ENCODE data around the gene PDHX. TPM values are rescaled to one million over a fixed set of nuclear protein-coding genes. Genes with fewer than 3 reads are reported as not detected.
A peak's percentile ranks its signal among the peaks of the same experiment; 100 is the strongest.

The PDHX gene
- total and polyA plus RNA-seq, 2 of the 4 experiments (the other 2 are of a cell fraction), result 19.8 to 26.7 TPM

DNA sequence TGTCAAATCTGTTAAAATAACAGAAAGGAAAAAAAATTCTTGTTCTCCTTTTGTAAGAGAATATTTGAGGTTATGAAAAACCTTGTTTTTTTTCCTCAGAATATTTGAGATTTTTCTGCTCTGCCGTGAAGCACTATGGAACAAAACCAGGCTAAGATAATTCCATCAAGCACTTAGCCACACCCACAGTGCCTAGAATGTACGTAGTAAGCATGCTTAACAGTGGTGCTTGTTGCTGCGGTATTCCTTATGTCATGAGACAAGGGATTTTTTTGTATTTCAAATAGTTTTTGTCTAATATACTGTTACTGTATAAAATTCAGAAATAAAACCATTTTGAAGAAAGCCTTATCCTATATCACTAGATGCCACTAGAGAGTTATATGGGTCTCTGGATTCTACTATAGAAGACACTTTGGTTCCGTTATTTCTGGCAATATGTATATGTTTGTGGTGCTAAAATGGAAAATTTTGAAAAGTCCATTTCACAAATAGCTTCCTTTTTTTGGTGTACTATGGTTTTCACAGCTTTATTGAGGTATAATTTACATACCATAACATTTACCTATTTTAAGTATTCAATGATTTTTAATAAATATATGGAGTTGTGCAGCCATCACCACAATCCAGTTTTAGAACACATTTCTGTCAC lies 23.7 kb downstream of the PDHX start:
- ATAC-seq (ENCODE audit: low read depth) (peak; percentile 57), DNase-seq (peak; percentile 33)
- no peak overlapping the region for H2AFZ ChIP-seq (replicated peaks; ENCODE audit: low read length, poor library complexity)
- no peaks in the 10 kb centered on the region for H4K20me1 ChIP-seq (ENCODE audit: insufficient read depth, low read length)
- in situ Hi-C loops (cut with MboI; ENCODE audit: low sequenced_read_pairs) (no loop called here), dilution Hi-C loops (cut with HindIII; ENCODE audit: low sequenced_read_pairs, unreplicated experiment) (no loop called here), intact Hi-C loops (cut with micrococcal nuclease) (no loop called here)
- H2BK120ac ChIP-seq (ENCODE audit: low read depth, low read length), result peak overlapping the region; percentile 57; the same call in 1 of the 2 replicates
- no peak overlapping the region for H3K27ac ChIP-seq (ENCODE audit: insufficient read depth, low read length)
- peaks cover 24 to 46% of the 10 kb centered on the region in 2 experiments for H3K79me1 ChIP-seq (ENCODE audit: low read depth in 1 of 2, low read length in 2 of 2)
- no peak overlapping the region for H2BK20ac ChIP-seq (ENCODE audit: low read depth, low read length)
- no peak overlapping the region for H3K4me3 ChIP-seq (ENCODE audit: insufficient read depth, low read depth, low read length)
- H4K5ac ChIP-seq (ENCODE audit: low read depth, low read length), result no peak overlapping the region
- H3K4me2 ChIP-seq (ENCODE audit: low read depth, low read length), result no peak overlapping the region
- H2AK5ac ChIP-seq (ENCODE audit: low read depth, low read length), result peak overlapping the region; percentile 54; the same call in 1 of the 2 replicates
- H3K36me3 ChIP-seq (ENCODE audit: control insufficient read depth, insufficient read depth, low read length), result peaks cover 8% of the 10 kb centered on the region
- POLR2A ChIA-PET (ENCODE audit: unreplicated experiment), result interaction anchor here (0.5 kb wide), 1 partner anchor 12 kb away, joined by 9 read pairs; no protein-coding TSS in a partner anchor
- no peak overlapping the region; the same call in 2 of the 3 replicates for H2BK15ac ChIP-seq (ENCODE audit: low read depth, low read length)
- CTCF ChIA-PET, result no interaction called here
- BruUV-seq (replicated peaks), result no TSS peak
- no peaks in the 10 kb centered on the region for H3K9me3 ChIP-seq (ENCODE audit: control insufficient read depth, insufficient read depth, low read length)
- no peak overlapping the region for H3K9ac ChIP-seq (ENCODE audit: low read depth, low read length)
- H3K4me1 ChIP-seq (ENCODE audit: control insufficient read depth, insufficient read depth, low read length), result peaks cover 2% of the 10 kb centered on the region; the same call in 1 of the 2 replicates
- WGBS, 2 experiments (ENCODE audit: extremely low coverage in 2 of 2, insufficient read length in 1 of 2), result no CpG with 5 or more reads among the region's 4 CpGs
- no peaks in the 10 kb centered on the region for H3K9me1 ChIP-seq (ENCODE audit: insufficient read depth, low read length)
- H3K56ac ChIP-seq (ENCODE audit: extremely low read depth, insufficient read depth, low read length), result no peak overlapping the region
- H2BK5ac ChIP-seq (ENCODE audit: low read depth, low read length, poor library complexity, severe bottlenecking), result no peak overlapping the region
- peak overlapping the region; percentile 90 for H3K23ac ChIP-seq (ENCODE audit: low read depth, low read length)
- no peak overlapping the region for H2AK9ac ChIP-seq (replicated peaks; ENCODE audit: low read depth, low read length, poor library complexity)
- H4K8ac ChIP-seq (ENCODE audit: low read depth in 2 of 2, low read length in 2 of 2), result peak overlapping the region in 1 of 2 experiments; percentile 45; a peak in 2 of 4 replicates
- no peaks in the 10 kb centered on the region for H3K27me3 ChIP-seq (ENCODE audit: control insufficient read depth, insufficient read depth, low read length)
- TF ChIP-seq RFX5 (IDR thresholded peaks at IDR 0.05; ENCODE audit: low read depth, low read length) (no peak), SMC3 (IDR thresholded peaks at IDR 0.05; ENCODE audit: low read depth, low read length) (0 out of 2 replicates have a peak, but pooled peaks have one; percentile 16)
- H3K18ac ChIP-seq (ENCODE audit: low read depth, low read length), result no peak overlapping the region
- no peak overlapping the region for H4K91ac ChIP-seq (ENCODE audit: insufficient read depth, low read depth, low read length)
- H3K4ac ChIP-seq (ENCODE audit: low read depth, low read length), result no peak overlapping the region; the same call in 1 of the 2 replicates
- peak overlapping the region; percentile 75 for H3K14ac ChIP-seq (replicated peaks; ENCODE audit: low read depth, low read length)
